Sciatic nerve (tissue), 2 donors: ENCODE data around the gene COMT. TPM values are rescaled to one million over a fixed set of nuclear protein-coding genes. Genes with fewer than 3 reads are reported as not detected.

Experiments used
- ATAC-seq: fragments of 200-7000 bp; cut with Tn5 transposase; one replicate; pipeline ENCODE4 v1.9.1; 2020; ENCODE audit warnings: mild to moderate bottlenecking, moderate library complexity
- DNase-seq: peaks from one replicate; pipeline ENCODE4 v3.0.0-alpha.2; 2020; ENCODE audit warnings: low spot score
- intact Hi-C: fragments of 100-400 bp; cut with DNase I; formaldehyde crosslinking; loops from one replicate; pipeline ENCODE4 v1.14.2; 2022
- total RNA-seq: library from RNA; stranded (reverse); fragmentation: NEBNext Ultra II Directional; extraction: Animal tissue kit (Norgen Biotek cat#: 25700); gene quantifications from one replicate; pipeline ENCODE4 v1.2.1, GENCODE V29; 2021
- donor health status: DM: no; HTN: no; CAD: no.
- donor health status: DM: no; HTN: no; CAD: no.

COMT gene
- total RNA-seq, 1 donor from 2014 or later: 155 TPM

- no peak for ATAC-seq
- no peak for DNase-seq
- intact Hi-C loops: no loop called here
These were observed 56.1 kb downstream of the COMT start for GRCh38 chr22:19997561-19998231.

- no peak for ATAC-seq
- intact Hi-C loops: no loop called here
- no peak for DNase-seq
These were observed 56.8 kb downstream of the COMT start for GRCh38 chr22:19998232-19998951.

GRCh38 chr22:19998991-19999820 is 57.6 kb downstream of the COMT start:
- ATAC-seq (no peak), DNase-seq (no peak)
- intact Hi-C loops: no loop called here

- intact Hi-C loops: no loop called here
- ATAC-seq: peak; percentile 16
- no peak for DNase-seq
These were observed 58.9 kb downstream of the COMT start for GRCh38 chr22:20000246-20001081.

GRCh38 chr22:20001082-20001638 is 59.6 kb downstream of the COMT start:
- DNase-seq: no peak
- ATAC-seq: no peak
- intact Hi-C loops: no loop called here

GRCh38 chr22:20002128-20002527 is 60.6 kb downstream of the COMT start:
- intact Hi-C loops: no loop called here
- no peak for ATAC-seq
- DNase-seq: no peak

- intact Hi-C loops: no loop called here
- ATAC-seq (no peak), DNase-seq (no peak)
These were observed 61.1 kb downstream of the COMT start for GRCh38 chr22:20002636-20003035.

GRCh38 chr22:20003304-20003703 is 61.7 kb downstream of the COMT start:
- intact Hi-C loops: no loop called here
- DNase-seq (no peak), ATAC-seq (no peak)

GRCh38 chr22:20004464-20004863 is 62.9 kb downstream of the COMT start:
- intact Hi-C loops: no loop called here
- no peak for ATAC-seq
- DNase-seq: no peak

GRCh38 chr22:20008221-20008995 is 66.8 kb downstream of the COMT start:
- DNase-seq: no peak
- intact Hi-C loops: loop anchor here (2.0 kb wide), 1 partner anchor 36 kb away; no protein-coding TSS in a partner anchor
- ATAC-seq: no peak

GRCh38 chr22:20009018-20009491 is 67.5 kb downstream of the COMT start:
- DNase-seq: no peak
- no peak for ATAC-seq
- intact Hi-C loops: loop anchor here (2.0 kb wide), 1 partner anchor 36 kb away; no protein-coding TSS in a partner anchor

- no peak for ATAC-seq
- intact Hi-C loops: loop anchor here (2.0 kb wide), 1 partner anchor 37 kb away; no protein-coding TSS in a partner anchor
- no peak for DNase-seq
These were observed 68.2 kb downstream of the COMT start for GRCh38 chr22:20009582-20010306.

GRCh38 chr22:20010307-20011122 is 68.9 kb downstream of the COMT start:
- intact Hi-C loops: no loop called here
- ATAC-seq (no peak), DNase-seq (no peak)

GRCh38 chr22:20011123-20011992 is 69.8 kb downstream of the COMT start:
- intact Hi-C loops: no loop called here
- ATAC-seq: no peak
- DNase-seq: no peak

GRCh38 chr22:20011993-20012740 is 70.6 kb downstream of the COMT start:
- intact Hi-C loops: no loop called here
- DNase-seq: peak; percentile 58
- ATAC-seq: no peak
